IPS DF 4.7 (cell line): ENCODE measurements around the gene ARL8A.
"Not testable (repeated sequence)": the region's sequence is repeated elsewhere in the genome, so short reads cannot be mapped to it uniquely, and the experiment has no call there.

Experiments used
- DNase-seq: peaks from one replicate; pipeline ENCODE4 v3.0.0-alpha.2; 2013; ENCODE audit warnings: low spot score; ENCODE audit errors: extremely low read depth

ARL8A gene

GRCh38 chr1:202144402-202145067 is at the start of gene ARL8A:
Gene ARL8A, minus strand, starts transcription at chr1:202144737. Its CDS starts 165 bp downstream, at chr1:202144572.
- DNase-seq: no peak

GRCh38 chr1:202194328-202194648 is 49.8 kb upstream of the ARL8A start:
- DNase-seq: no peak

DNA sequence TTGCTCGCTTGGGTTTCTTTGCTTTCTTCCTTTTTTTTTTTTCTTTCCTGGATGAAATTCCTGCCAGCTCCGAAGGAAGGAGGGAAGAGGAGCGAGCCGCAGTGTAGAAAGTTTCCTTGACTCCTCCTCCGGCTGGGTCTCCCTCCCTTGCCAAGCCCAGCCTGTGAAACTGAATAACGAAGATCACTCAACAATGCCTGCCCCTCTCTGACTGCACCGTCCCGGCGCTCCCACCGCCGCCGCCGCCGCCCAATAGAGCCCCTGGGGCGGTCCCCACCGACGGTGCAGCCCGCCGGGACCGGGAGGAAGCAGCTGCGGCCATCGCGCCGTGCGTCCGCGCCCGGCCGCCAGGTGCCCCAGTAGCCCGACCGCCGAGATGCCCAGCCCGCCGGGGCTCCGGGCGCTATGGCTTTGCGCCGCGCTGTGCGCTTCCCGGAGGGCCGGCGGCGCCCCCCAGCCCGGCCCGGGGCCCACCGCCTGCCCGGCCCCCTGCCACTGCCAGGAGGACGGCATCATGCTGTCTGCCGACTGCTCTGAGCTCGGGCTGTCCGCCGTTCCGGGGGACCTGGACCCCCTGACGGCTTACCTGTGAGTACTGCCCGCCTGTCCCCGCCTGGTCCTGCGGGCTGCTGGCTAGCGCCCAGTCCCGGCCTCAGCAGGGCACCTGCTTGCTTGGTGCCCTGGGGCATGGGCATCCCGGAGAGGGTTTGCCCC is 49.2 kb upstream of the ARL8A start, which contains the start of gene LGR6:
LGR6 (plus strand) TSS at position 186 of the 714 bp plus-strand sequence; CDS start at position 377, 191 bp downstream.
- no peak for DNase-seq

DNA sequence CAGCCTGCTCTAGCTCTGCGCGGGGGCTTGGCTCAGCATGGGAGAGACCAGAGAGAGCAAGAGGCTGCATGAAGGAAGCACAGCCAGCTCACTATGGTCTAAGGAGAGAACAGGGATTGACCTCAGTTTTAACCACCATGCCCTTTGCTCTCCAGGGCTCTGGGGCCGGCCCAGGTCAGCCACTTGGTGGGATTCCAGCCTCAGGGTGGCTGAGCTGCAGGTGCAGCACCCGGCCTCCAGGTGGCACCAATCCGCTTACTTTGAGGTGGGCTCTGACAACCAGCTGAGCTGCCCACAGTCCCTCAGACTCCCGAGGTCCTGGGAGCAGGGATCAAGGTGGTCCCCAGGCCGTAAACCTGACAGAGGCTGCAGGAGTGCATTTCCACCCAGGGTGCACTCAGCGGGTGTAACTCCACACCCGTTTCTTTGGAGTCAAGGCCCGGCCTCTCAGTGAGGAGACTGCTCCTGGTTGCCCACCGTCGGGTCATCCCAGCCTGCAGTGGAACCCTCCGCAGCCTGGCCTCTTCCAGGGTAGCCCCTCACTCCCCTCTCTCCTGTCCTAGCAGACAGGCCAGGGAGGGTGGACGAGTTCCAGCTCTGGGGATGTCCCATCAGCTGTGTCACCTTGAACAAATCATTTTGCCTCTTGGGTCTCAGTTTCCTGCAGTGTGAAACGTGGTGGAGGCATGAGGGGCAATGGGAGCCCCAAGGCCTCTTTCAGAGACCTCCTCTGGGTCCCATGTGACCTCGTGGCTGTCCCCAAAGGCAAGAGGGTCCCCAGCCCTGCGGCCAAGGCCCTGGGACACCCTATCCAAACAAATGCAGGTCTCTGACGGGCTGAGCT is 48.5 kb upstream of the ARL8A start:
- DNase-seq: no peak

DNA sequence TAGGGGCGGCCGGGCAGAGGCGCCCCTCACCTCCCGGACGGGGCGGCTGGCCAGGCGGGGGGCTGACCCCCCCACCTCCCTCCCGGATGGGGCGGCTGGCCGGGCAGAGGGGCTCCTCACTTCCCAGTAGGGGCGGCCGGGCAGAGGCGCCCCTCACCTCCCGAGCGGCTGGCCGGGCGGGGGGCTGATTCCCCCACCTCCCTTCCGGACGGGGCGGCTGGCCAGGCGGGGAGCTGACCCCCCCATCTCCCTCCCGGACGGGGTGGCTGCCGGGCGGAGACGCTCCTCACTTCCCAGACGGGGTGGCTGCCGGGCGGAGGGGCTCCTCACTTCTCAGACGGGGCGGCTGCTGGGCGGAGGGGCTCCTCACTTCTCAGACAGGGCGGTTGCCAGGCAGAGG is 46.9 kb upstream of the ARL8A start:
- DNase-seq: not testable (repeated sequence)

DNA sequence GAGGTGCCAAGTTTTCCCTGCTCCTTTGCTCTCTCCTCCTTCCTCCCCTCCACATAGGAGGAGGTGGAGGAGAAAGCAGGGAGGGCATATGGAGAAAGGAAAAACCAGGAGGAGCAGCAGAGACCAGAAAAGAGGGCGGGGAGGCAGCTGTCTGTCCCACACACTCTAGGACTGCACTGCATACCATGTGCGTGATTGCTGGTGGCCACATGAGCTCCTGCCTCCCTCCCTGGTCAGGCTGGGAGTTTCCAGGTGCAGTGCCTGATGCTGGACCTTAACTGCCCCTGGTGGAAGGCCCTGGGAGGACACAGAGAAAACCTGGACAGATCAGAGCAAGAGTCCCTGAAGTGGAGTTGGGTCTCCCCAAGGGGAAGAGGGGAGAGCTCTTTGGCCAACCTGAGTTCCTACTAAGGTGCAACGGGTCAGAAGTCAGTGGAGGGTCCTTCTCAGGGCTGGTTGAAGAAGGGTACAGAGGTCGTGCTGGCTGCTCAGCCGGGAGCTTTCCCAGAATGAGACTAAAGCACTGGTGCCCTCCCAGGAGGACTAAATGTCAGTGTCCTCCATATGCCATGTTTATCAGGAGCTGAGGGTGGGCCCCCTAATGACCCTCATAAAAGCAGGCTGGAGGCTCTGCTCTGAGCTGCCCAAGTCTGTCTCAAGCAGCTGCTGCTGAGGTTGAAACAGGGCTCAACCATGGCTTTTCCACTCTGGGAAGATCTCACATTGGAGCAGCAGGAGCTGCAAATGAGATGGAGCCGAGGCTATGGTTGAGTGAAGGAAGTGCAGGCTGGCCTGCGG is 45.6 kb upstream of the ARL8A start:
- DNase-seq: no peak

DNA sequence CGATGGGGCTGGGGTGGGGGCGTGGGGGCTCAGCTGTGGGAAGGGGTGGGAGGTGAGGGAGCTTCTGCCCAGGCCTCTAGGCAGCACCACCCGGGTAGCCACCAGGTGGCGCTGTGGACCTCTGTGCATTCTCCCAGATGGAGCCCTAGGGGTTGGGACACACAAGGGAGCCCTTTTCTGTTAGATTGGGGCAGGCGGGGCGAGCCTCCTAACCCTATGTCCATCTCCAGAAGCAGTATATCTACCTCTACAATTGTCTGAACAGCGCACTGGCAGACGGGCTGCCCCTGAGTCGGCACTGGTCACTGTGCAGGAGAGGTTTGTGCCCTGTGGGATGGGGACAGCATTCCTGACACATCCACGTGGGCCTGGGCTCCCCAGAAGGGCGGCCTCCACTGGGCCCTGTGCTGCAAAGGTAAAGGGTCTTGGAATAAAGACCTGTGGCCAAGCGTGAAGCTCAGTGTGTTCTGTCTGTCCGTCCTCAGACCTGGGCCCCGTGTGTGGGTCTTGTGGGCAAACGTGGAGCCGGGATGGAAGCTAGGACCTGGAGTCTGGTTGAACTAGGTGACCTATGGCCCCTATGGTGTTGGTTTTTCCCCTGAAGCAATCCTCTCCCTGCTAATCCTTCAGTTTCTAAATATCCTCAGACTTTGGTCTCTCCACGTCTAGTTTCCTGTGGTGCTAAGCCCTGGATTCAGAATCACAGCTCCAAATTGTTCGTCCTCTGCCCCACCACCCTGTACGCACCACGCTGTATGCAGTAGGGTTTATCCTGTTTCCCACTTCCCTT is 44.7 kb upstream of the ARL8A start:
- DNase-seq: no peak

DNA sequence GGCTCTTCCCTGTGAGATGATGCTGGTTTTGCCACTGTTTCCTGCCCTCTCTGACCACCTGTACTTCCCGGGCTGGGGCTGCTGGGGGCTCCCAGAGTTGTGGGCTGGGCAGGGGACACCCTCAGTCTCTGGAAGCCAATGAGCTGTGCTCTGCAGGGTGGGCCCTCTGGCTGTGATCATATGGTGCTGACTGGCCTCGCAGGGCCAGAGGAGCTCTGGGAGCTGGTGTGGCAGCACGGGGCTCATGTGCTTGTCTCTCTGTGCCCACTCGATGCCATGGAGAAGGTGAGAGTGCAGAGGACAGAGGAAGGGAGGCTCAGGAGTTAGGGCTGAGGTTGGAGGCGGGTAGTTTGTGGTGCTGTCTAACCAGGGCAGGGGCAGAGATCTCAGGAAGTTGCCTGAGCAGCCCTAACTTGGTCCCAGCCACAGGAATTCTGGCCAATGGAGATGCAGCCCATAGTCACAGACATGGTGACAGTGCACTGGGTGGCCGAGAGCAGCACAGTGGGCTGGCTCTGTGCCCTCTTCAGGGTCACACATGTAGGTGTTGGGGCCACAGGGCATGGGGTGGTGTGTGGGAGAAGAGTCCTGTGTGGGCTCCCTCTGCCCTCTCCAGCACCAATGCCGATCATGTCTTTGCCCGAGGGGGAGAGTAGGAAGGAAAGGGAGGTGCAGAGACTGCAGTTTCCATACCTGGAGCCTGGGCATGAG is 43.3 kb upstream of the ARL8A start:
- no peak for DNase-seq

GRCh38 chr1:202187041-202187671 is 42.6 kb upstream of the ARL8A start:
- DNase-seq: no peak

- no peak for DNase-seq
Measured at GRCh38 chr1:202186327-202186726, 41.8 kb upstream of the ARL8A start.

DNA sequence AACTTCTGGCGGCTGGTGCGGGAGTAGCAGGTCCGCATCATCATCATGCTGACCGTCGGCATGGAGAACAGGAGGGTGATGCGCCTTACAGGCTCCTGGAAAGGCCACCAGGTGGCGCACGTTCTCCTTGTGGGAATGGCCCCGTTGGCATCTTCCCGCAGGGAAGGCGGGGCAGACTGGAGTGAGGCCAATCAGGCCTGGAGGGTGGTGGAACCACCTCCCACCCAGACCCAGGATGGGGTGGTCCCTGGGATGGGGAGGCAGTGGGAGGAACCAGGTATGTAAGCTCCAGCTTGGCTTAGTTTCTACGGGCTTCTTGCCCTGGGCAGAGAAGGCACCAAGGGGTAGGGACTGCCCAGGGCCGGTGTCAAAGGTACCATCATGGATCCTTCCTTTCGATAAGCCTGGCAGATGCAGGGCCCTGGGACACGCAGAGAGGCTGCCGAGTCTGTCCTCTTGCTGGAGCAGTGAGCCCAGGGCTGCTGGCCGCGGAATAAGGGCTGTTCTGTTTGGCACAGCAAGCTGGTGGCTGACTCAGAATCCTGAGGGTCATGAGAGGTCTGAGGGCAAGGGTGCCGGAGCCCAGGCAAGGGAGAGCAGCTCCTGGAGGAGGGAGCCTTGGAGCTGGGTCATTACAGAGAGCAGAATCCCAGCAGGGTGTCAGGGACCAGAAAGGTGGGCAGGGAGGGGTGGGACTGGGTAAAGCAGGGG is 40.4 kb upstream of the ARL8A start:
- peak; percentile 93 for DNase-seq

DNA sequence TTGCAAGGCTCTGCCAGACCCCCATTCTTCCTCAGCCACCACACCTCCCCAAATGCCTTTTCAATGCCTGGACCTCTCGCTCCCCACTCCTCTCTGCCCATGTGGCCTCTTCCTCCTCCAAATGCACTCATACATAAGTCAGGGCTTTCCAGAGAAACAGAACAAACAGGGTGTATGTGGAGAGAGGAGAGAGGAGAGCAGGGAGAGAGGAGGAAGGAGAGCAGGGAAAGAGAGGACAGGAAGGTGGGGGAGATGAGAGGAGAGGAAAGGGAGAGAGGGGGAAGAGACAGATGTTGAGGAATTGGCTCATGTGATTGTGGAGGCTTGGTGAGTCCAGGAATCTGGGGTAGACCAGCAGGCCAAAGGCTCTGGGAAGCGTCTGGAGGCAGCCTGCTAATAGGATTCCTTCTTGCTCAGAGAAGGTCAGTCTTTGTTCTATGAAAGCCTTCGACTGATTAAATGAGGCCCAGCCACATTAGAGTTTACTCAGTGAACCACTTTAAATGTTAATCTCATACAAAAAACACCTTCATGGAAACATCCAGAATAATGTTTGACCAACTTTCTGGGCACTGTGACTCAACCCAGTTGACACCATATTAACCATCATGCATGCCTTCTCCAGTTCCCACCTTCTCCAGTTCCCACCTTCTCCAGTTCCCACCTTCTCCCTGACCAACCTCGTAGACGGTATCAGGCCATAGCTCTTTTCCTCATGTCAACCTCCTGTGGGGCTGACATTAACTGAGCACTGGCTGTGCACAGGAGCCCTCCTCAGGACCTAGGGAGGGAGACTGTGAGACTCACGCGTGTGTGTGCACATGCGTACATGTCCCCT is 37.7 kb upstream of the ARL8A start:
- DNase-seq: no peak

GRCh38 chr1:202181586-202181985 is 37.0 kb upstream of the ARL8A start:
- no peak for DNase-seq

- not testable (repeated sequence) for DNase-seq
Measured at GRCh38 chr1:202180751-202181139, 36.2 kb upstream of the ARL8A start.

DNA sequence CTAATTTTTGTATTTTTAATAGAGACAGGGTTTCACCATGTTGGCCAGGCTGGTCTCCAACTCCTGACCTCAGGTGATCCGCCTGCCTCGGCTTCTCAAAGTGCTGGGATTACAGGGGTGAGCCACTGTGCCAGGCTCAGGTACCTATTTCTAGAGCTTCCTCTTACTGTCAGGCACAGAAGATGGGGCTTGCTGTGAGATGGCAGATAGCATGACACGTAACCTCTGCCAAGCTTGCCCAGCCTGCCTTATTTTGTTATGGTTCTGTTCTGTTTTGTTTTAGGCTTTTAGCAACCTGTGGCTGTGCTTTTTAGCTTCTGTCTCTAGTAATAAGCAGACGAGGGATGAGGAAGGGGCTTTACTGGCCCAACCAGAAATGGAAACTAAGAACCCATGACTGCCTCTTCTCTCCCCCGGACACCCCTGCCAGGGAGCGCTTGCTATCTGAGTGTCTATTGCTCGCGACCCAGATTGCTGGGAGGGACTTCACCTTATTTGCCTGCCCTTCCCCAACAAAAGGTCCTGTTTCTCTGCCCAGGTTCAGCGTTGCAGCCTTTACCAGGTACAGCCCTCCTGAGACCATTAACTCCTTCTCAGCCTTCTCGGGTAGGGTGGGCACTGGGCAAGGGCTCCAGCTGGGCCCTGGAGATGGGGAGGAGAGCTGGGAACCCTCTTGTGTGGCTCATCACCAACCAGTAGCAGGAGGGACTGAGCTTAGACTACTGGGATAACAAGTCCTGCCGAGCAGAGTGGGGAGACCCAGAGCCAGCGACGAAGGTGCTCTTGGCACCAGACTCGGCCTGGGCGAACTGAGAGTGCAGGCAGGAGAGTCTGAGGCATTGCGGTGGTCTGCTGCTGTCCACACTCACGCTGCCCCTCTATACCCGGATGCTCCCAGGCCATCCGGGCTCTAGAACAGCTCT is 35.6 kb upstream of the ARL8A start:
- no peak for DNase-seq

DNA sequence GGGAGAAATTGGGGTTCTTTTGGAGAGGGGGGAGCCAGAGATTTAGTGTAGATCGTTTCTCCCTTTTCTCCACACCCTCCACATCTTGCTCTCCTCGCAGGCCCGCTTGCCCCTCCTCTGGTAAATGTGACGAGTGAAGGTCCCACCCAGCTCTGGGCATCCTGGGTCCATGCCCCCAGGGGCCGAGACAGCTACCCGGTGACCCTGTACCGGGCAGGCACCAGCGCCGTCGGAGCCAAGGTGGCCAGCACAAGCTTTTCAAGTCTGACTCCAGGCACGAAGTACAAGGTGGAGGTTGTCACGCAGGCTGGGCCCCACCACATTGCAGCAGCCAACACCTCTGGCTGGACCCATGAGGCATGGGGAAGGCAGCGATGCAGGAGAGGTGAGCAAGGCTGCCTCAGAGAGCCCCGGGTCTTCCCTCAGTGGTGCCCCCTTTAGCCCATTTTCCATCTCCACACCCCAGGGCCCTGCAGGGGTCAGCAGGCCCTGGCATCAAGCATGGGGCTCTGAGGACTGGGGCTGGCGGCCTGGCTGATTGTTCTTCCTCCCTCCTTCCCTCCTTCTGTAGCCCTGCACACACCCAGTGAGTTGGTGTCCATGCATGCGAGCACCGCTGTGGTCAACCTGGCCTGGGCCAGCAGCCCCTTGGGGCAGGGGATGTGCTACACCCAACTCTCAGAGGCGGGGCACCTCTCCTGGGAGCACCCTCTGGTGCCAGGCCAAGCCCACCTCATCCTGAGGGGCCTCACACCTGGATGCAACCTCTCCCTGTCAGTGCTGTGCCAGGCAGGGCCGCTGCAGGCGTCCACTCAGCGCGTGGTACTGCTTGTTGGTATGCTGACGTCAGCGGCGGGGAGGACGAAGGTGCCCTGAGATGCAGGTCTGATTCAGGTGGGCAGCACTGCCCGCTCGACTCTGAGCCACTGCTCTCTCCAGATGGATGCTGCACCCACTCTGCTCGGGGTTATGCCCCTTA is 32.7 kb upstream of the ARL8A start:
- DNase-seq: no peak
